Caco-2 (cell line): ENCODE results near the gene CPED1. TPM values are rescaled to one million over a fixed set of nuclear protein-coding genes. Genes with fewer than 3 reads are reported as not detected.

Experiments
- BruUV-seq: library from RNA; stranded (reverse); fragments of 400-500 nt; replicated peaks from 2 replicates; lab custom pipeline; 2021; lab: Mats Ljungman, UMichigan
- CTCF ChIA-PET: fragments of 300-600 bp; sonication (Branson Sonifier 250); formaldehyde crosslinking; loops from one replicate; lab custom pipeline; 2022; ENCODE audit warnings: antibody characterized with exemption; lab: Charles Lee
- POLR2A ChIA-PET: fragments of 300-600 bp; sonication (Branson Sonifier 250); formaldehyde crosslinking; loops from one replicate; lab custom pipeline; 2022; ENCODE audit warnings: antibody characterized with exemption; lab: Charles Lee
- DNase-seq, 2 experiments: peaks; one replicate each; pipeline versions ENCODE4 v3.0.0 to v3.0.0-alpha.2; 2020 to 2022
- H3K27me3 ChIP-seq: replicated peaks from 2 replicates; pipeline ENCODE4 v1.6.0; 2011; ENCODE audit warnings: low read length; ENCODE audit not compliant: control insufficient read depth, insufficient read depth
- H3K36me3 ChIP-seq: 2 replicates; pipeline ENCODE4 v1.5.1; 2011; ENCODE audit warnings: low read length; ENCODE audit not compliant: control insufficient read depth, insufficient read depth
- H3K4me1 ChIP-seq: fragments of 250-450 bp; sonication (Bioruptor Pico); 2 replicates; pipeline ENCODE4 v1.5.1; 2020; ENCODE audit warnings: mild to moderate bottlenecking
- H3K4me3 ChIP-seq: 2 replicates; pipeline ENCODE4 v1.5.1; 2011; ENCODE audit warnings: low read depth, mild to moderate bottlenecking, control low read depth, low read length
- H3K9me3 ChIP-seq: fragments of 250-450 bp; sonication (Bioruptor Pico); 2 replicates; pipeline ENCODE4 v1.5.1; 2020; ENCODE audit warnings: mild to moderate bottlenecking, moderate library complexity
- H3K27ac Mint-ChIP-seq: one replicate; pipeline ENCODE4 v1.8.0; 2022; ENCODE audit warnings: mixed read lengths; ENCODE audit not compliant: unreplicated experiment
- H3K27me3 Mint-ChIP-seq: one replicate; pipeline ENCODE4 v1.8.0; 2022; ENCODE audit warnings: mixed read lengths; ENCODE audit not compliant: insufficient read depth, unreplicated experiment
- H3K36me3 Mint-ChIP-seq: one replicate; pipeline ENCODE4 v1.8.0; 2022; ENCODE audit warnings: mild to moderate bottlenecking, mixed read lengths; ENCODE audit not compliant: insufficient read depth, unreplicated experiment
- H3K4me1 Mint-ChIP-seq: one replicate; pipeline ENCODE4 v1.8.0; 2022; ENCODE audit warnings: low read depth, mixed read lengths; ENCODE audit not compliant: unreplicated experiment
- H3K4me3 Mint-ChIP-seq: one replicate; pipeline ENCODE4 v1.8.0; 2022; ENCODE audit warnings: mild to moderate bottlenecking, moderate library complexity, mixed read lengths; ENCODE audit not compliant: unreplicated experiment
- H3K9me3 Mint-ChIP-seq: one replicate; pipeline ENCODE4 v1.8.0; 2022; ENCODE audit warnings: mixed read lengths; ENCODE audit not compliant: unreplicated experiment
- intact Hi-C: fragments of 100-400 bp; cut with micrococcal nuclease; formaldehyde crosslinking; loops from one replicate; pipeline ENCODE4 v1.10.0; 2022; ENCODE audit not compliant: unreplicated experiment
- total RNA-seq: library from RNA; stranded (reverse); gene quantifications from 2 replicates; pipeline ENCODE4 v1.2.3, GENCODE V29; 2022
- TF ChIP-seq, protein P1 (sequence below), 2 experiments: fragments of 200-600 bp in 1 of 2; IDR thresholded peaks; 1 replicate in 1 of 2; 2 replicates in 1 of 2; pipeline versions ENCODE4 v1.5.1 to v1.8.0; 2011 to 2022; ENCODE audit warnings: antibody characterized with exemption in 1 of 2, control low read depth in 1 of 2, inconsistent platforms in 1 of 2, low read depth in 1 of 2, low read length in 1 of 2, mild to moderate bottlenecking in 1 of 2, moderate library complexity in 1 of 2; ENCODE audit not compliant: insufficient read depth in 1 of 2, severe bottlenecking in 1 of 2, unreplicated experiment in 1 of 2

The CPED1 gene
- total RNA-seq, 1 experiment from 2014 or later = 0.23 TPM

GRCh38 chr7:121166916-121167315, 178.4 kb downstream of the CPED1 start:
- CTCF ChIA-PET = interaction anchor here (0.5 to 1.1 kb wide), 2 partner anchors 20 to 164 kb away, joined by 3 read pairs; no protein-coding TSS in a partner anchor

GRCh38 chr7:121167971-121168370, 179.5 kb downstream of the CPED1 start:
- TF ChIP-seq, protein P1, sequence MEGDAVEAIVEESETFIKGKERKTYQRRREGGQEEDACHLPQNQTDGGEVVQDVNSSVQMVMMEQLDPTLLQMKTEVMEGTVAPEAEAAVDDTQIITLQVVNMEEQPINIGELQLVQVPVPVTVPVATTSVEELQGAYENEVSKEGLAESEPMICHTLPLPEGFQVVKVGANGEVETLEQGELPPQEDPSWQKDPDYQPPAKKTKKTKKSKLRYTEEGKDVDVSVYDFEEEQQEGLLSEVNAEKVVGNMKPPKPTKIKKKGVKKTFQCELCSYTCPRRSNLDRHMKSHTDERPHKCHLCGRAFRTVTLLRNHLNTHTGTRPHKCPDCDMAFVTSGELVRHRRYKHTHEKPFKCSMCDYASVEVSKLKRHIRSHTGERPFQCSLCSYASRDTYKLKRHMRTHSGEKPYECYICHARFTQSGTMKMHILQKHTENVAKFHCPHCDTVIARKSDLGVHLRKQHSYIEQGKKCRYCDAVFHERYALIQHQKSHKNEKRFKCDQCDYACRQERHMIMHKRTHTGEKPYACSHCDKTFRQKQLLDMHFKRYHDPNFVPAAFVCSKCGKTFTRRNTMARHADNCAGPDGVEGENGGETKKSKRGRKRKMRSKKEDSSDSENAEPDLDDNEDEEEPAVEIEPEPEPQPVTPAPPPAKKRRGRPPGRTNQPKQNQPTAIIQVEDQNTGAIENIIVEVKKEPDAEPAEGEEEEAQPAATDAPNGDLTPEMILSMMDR (IDR thresholded peaks at IDR 0.05; ENCODE audit: insufficient read depth in 1 of 2, low read depth in 1 of 2, low read length in 1 of 2, severe bottlenecking in 1 of 2, unreplicated experiment in 1 of 2) = no peak
- Histone ChIP-seq H3K4me3 (no peak overlapping the region), H3K9me3 (no peaks in the 10 kb centered on the region), H3K27me3 (no peaks in the 10 kb centered on the region), H3K36me3 (no peaks in the 10 kb centered on the region), H3K4me1 (no peaks in the 10 kb centered on the region)
- CTCF ChIA-PET = no interaction called here
- no peak for DNase-seq
- BruUV-seq = no TSS peak
- peaks cover 6% of the 10 kb centered on the region for H3K27me3 Mint-ChIP-seq
- H3K4me3 Mint-ChIP-seq = no peak overlapping the region
- no peak overlapping the region for H3K27ac Mint-ChIP-seq
- intact Hi-C loops = no loop called here
- H3K9me3 Mint-ChIP-seq = no peaks in the 10 kb centered on the region
- POLR2A ChIA-PET = no interaction called here
- H3K4me1 Mint-ChIP-seq = no peaks in the 10 kb centered on the region
- H3K36me3 Mint-ChIP-seq = no peaks in the 10 kb centered on the region

More at GRCh38 chr7:121166916-121167315, 178.4 kb downstream of the CPED1 start:
- BruUV-seq = no TSS peak
- POLR2A ChIA-PET = no interaction called here
- no peaks in the 10 kb centered on the region for H3K4me1 Mint-ChIP-seq
- H3K27me3 Mint-ChIP-seq = peaks cover 6% of the 10 kb centered on the region
- H3K9me3 Mint-ChIP-seq = no peaks in the 10 kb centered on the region
- no peak for DNase-seq
- H3K4me3 Mint-ChIP-seq = no peak overlapping the region
- Histone ChIP-seq H3K27me3 (no peaks in the 10 kb centered on the region), H3K4me1 (no peaks in the 10 kb centered on the region), H3K36me3 (no peaks in the 10 kb centered on the region), H3K4me3 (no peak overlapping the region), H3K9me3 (no peaks in the 10 kb centered on the region)
- TF ChIP-seq, protein P1 (IDR thresholded peaks at IDR 0.05; ENCODE audit: insufficient read depth in 1 of 2, low read depth in 1 of 2, low read length in 1 of 2, severe bottlenecking in 1 of 2, unreplicated experiment in 1 of 2) = no peak
- no peak overlapping the region for H3K27ac Mint-ChIP-seq
- intact Hi-C loops = no loop called here
- no peaks in the 10 kb centered on the region for H3K36me3 Mint-ChIP-seq

DNA sequence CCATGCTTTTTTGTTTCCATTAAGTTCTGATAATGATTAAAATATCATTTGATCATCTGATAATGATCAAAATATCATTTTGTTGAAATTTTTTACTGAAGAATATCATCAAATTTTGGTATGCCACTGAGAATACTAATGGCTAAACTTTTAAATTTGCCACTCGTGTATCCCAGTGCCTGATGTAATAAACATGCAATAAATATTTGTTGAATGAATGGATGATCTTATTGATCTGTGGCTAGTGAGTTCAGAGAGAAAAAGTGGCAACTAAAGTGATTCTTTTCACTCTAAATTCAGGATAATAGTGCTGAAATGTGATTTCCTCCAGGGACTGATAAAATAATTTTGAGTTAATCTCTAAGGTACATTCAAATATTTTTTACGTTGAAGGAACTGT, 181.0 kb downstream of the CPED1 start:
- Mint-ChIP-seq H3K9me3 (no peaks in the 10 kb centered on the region), H3K4me1 (no peaks in the 10 kb centered on the region), H3K4me3 (no peak overlapping the region), H3K27ac (no peak overlapping the region), H3K36me3 (no peaks in the 10 kb centered on the region), H3K27me3 (peaks cover 8% of the 10 kb centered on the region)
- no peak overlapping the region for H3K4me3 ChIP-seq
- no peaks in the 10 kb centered on the region for H3K36me3 ChIP-seq
- CTCF ChIA-PET = no interaction called here
- H3K9me3 ChIP-seq = no peaks in the 10 kb centered on the region
- TF ChIP-seq, protein P1 (IDR thresholded peaks at IDR 0.05; ENCODE audit: insufficient read depth in 1 of 2, low read depth in 1 of 2, low read length in 1 of 2, severe bottlenecking in 1 of 2, unreplicated experiment in 1 of 2) = no peak
- no peaks in the 10 kb centered on the region for H3K27me3 ChIP-seq
- intact Hi-C loops = no loop called here
- POLR2A ChIA-PET = no interaction called here
- no peak for DNase-seq
- no TSS peak for BruUV-seq
- no peaks in the 10 kb centered on the region for H3K4me1 ChIP-seq
